ENCODE measurements around the gene UPK1A. TPM values are rescaled to one million over a fixed set of nuclear protein-coding genes. Genes with fewer than 3 reads are reported as not detected.
A peak's percentile ranks its signal among the peaks of the same experiment; 100 is the strongest.

Gene UPK1A
- polyA plus RNA-seq (ENCODE audit: low read depth in 6 of 6): not detected

- Mint-ChIP-seq H3K9me3 (peaks cover 0 to 3% (median 0%) of the 10 kb centered on the region in 7 donors), H3K4me1 (peaks cover 0 to 7% (median 0%) of the 10 kb centered on the region in 3 donors), H3K27me3 (peaks cover 0 to 16% (median 14%) of the 10 kb centered on the region in 3 donors), H3K4me3 (no peak within 1 kb of the TSS), H3K27ac (peak within 1 kb of the TSS in 1 of 6 donors; percentile 94), H3K36me3 (no peaks in the 10 kb centered on the region)
- ATAC-seq (ENCODE audit: low read depth in 2 of 2) (no peak), DNase-seq (no peak)
Measured at GRCh38 chr19:35666251-35666913, at the start of gene UPK1A. Gene UPK1A (plus strand): TSS chr19:35666517. CDS start chr19:35666813, 296 bp downstream.

GRCh38 chr19:35618857-35619256, 47.5 kb upstream of the UPK1A start:
- no peak for ATAC-seq (ENCODE audit: low read depth in 2 of 2)
- Mint-ChIP-seq H3K4me1 (peaks cover under 1 to 10% (median 3%) of the 10 kb centered on the region in 3 donors), H3K27ac (peak overlapping the region in 1 of 6 donors; percentile 7)

GRCh38 chr19:35619290-35619923, 46.9 kb upstream of the UPK1A start:
- no peaks in the 10 kb centered on the region for H3K27me3 Mint-ChIP-seq
- DNase-seq (no peak), ATAC-seq (ENCODE audit: low read depth in 2 of 2) (no peak)
- H3K4me3 Mint-ChIP-seq: no peak overlapping the region
- H3K36me3 Mint-ChIP-seq: peaks cover 6 to 23% of the 10 kb centered on the region in 2 donors
- H3K9me3 Mint-ChIP-seq: no peaks in the 10 kb centered on the region
- peak overlapping the region in 1 of 6 donors; percentile 72 for H3K27ac Mint-ChIP-seq
- H3K4me1 Mint-ChIP-seq: peaks cover 0 to 9% (median 3%) of the 10 kb centered on the region in 3 donors

More at GRCh38 chr19:35618857-35619256, 47.5 kb upstream of the UPK1A start:
- Mint-ChIP-seq H3K27me3 (no peaks in the 10 kb centered on the region), H3K4me3 (no peak overlapping the region), H3K36me3 (peaks cover 6 to 23% of the 10 kb centered on the region in 2 donors), H3K9me3 (no peaks in the 10 kb centered on the region)
- no peak for DNase-seq

- Mint-ChIP-seq H3K36me3 (peaks cover 6 to 23% of the 10 kb centered on the region in 2 donors), H3K9me3 (no peaks in the 10 kb centered on the region), H3K27ac (peak overlapping the region in 1 of 6 donors; percentile 72), H3K27me3 (no peaks in the 10 kb centered on the region), H3K4me1 (peaks cover 0 to 9% (median 3%) of the 10 kb centered on the region in 3 donors), H3K4me3 (peak overlapping the region in 1 of 8 donors; percentile 68)
- no peak for ATAC-seq (ENCODE audit: low read depth in 2 of 2)
- no peak for DNase-seq
Measured at GRCh38 chr19:35620001-35620400, 46.3 kb upstream of the UPK1A start.

- Mint-ChIP-seq H3K4me1 (peaks cover 0 to 5% (median 0%) of the 10 kb centered on the region in 3 donors), H3K9me3 (no peaks in the 10 kb centered on the region), H3K27me3 (no peaks in the 10 kb centered on the region), H3K4me3 (peak overlapping the region in 2 of 8 donors; percentile 13 to 24), H3K36me3 (peaks cover 0 to 15% of the 10 kb centered on the region in 2 donors), H3K27ac (peak overlapping the region in 1 of 6 donors; percentile 58)
- ATAC-seq (ENCODE audit: low read depth in 2 of 2) (no peak), DNase-seq (no peak)
Measured at GRCh38 chr19:35621708-35622107, 44.6 kb upstream of the UPK1A start.

GRCh38 chr19:35622750-35623149, 43.6 kb upstream of the UPK1A start:
- DNase-seq (no peak), ATAC-seq (ENCODE audit: low read depth in 2 of 2) (no peak)
- peak overlapping the region in 1 of 8 donors; percentile 18 for H3K4me3 Mint-ChIP-seq
- H3K27ac Mint-ChIP-seq: no peak overlapping the region
- H3K9me3 Mint-ChIP-seq: no peaks in the 10 kb centered on the region
- peaks cover 0 to 15% of the 10 kb centered on the region in 2 donors for H3K36me3 Mint-ChIP-seq
- no peaks in the 10 kb centered on the region for H3K27me3 Mint-ChIP-seq
- peaks cover 0 to 5% (median 0%) of the 10 kb centered on the region in 3 donors for H3K4me1 Mint-ChIP-seq

- H3K9me3 Mint-ChIP-seq: no peaks in the 10 kb centered on the region
- H3K4me1 Mint-ChIP-seq: peaks cover 5 to 9% (median 7%) of the 10 kb centered on the region in 3 donors
- ATAC-seq (ENCODE audit: low read depth in 2 of 2) (no peak), DNase-seq (no peak)
- H3K36me3 Mint-ChIP-seq: peaks cover 0 to 15% of the 10 kb centered on the region in 2 donors
- peak overlapping the region in 3 of 6 donors; percentile 47 to 51 (median 50) for H3K27ac Mint-ChIP-seq
- no peaks in the 10 kb centered on the region for H3K27me3 Mint-ChIP-seq
- peak overlapping the region in 1 of 8 donors; percentile 18 for H3K4me3 Mint-ChIP-seq
Measured at GRCh38 chr19:35623327-35624010, 42.8 kb upstream of the UPK1A start.

GRCh38 chr19:35628264-35628564, 38.1 kb upstream of the UPK1A start:
- H3K4me1 Mint-ChIP-seq: peaks cover 16 to 41% (median 25%) of the 10 kb centered on the region in 3 donors
- DNase-seq: no peak
- peak overlapping the region; percentile 89 to 100 (median 98) for H3K4me3 Mint-ChIP-seq
- H3K36me3 Mint-ChIP-seq: peaks cover 9 to 30% of the 10 kb centered on the region in 2 donors
- peak overlapping the region; percentile 97 to 99 (median 98) for H3K27ac Mint-ChIP-seq
- no peak for ATAC-seq (ENCODE audit: low read depth in 2 of 2)
- no peaks in the 10 kb centered on the region for H3K27me3 Mint-ChIP-seq
- H3K9me3 Mint-ChIP-seq: no peaks in the 10 kb centered on the region

- Mint-ChIP-seq H3K9me3 (no peaks in the 10 kb centered on the region), H3K27ac (peak within 1 kb of the TSS; percentile 97 to 99 (median 98)), H3K4me1 (peaks cover 18 to 45% (median 25%) of the 10 kb centered on the region in 3 donors), H3K27me3 (no peaks in the 10 kb centered on the region), H3K4me3 (peak within 1 kb of the TSS; percentile 89 to 100 (median 98)), H3K36me3 (peaks cover 9 to 36% of the 10 kb centered on the region in 2 donors)
- ATAC-seq (ENCODE audit: low read depth in 2 of 2) (peak; percentile 98 to 99), DNase-seq (peak; percentile 98)
Measured at GRCh38 chr19:35628565-35629331, 37.6 kb upstream of the UPK1A start, which contains the start of gene RBM42. Gene RBM42 (plus strand): TSS chr19:35629036. CDS start chr19:35629154, 118 bp downstream.

GRCh38 chr19:35629332-35629633, 37.0 kb upstream of the UPK1A start:
- Mint-ChIP-seq H3K27me3 (no peaks in the 10 kb centered on the region), H3K4me3 (peak overlapping the region; percentile 89 to 100 (median 98)), H3K9me3 (no peaks in the 10 kb centered on the region), H3K27ac (peak overlapping the region; percentile 97 to 99 (median 98)), H3K36me3 (peaks cover 9 to 36% of the 10 kb centered on the region in 2 donors), H3K4me1 (peaks cover 18 to 45% (median 25%) of the 10 kb centered on the region in 3 donors)
- DNase-seq: no peak
- ATAC-seq (ENCODE audit: low read depth in 2 of 2): no peak

GRCh38 chr19:35633727-35634440, 32.4 kb upstream of the UPK1A start:
- DNase-seq (no peak), ATAC-seq (ENCODE audit: low read depth in 2 of 2) (no peak)
- Mint-ChIP-seq H3K9me3 (no peaks in the 10 kb centered on the region), H3K27me3 (no peaks in the 10 kb centered on the region), H3K4me3 (no peak overlapping the region), H3K4me1 (peaks cover 11 to 39% (median 15%) of the 10 kb centered on the region in 3 donors), H3K36me3 (peaks cover 12 to 49% of the 10 kb centered on the region in 2 donors), H3K27ac (no peak overlapping the region)

GRCh38 chr19:35636651-35637050, 29.7 kb upstream of the UPK1A start:
- H3K36me3 Mint-ChIP-seq: peaks cover 9 to 35% of the 10 kb centered on the region in 2 donors
- DNase-seq: no peak
- no peak for ATAC-seq (ENCODE audit: low read depth in 2 of 2)
- no peaks in the 10 kb centered on the region for H3K9me3 Mint-ChIP-seq
- peaks cover 9 to 24% (median 13%) of the 10 kb centered on the region in 3 donors for H3K4me1 Mint-ChIP-seq
- no peaks in the 10 kb centered on the region for H3K27me3 Mint-ChIP-seq
- no peak overlapping the region for H3K4me3 Mint-ChIP-seq
- H3K27ac Mint-ChIP-seq: no peak overlapping the region
